Measurements from ENCODE around the gene GALNT8.

Gene GALNT8

GRCh38 chr12:4809449-4810218 lies 89.4 kb downstream of the GALNT8 start:
- DNase-seq (ENCODE audit: low read depth, low spot score), result no peak
- TF ChIP-seq CTCF (IDR thresholded peaks at IDR 0.05; ENCODE audit: low read depth, low read length), result no peak
- peak overlapping the region; percentile 38 for H3K4me3 ChIP-seq (ENCODE audit: low read depth, low read length)
- in situ Hi-C loops (cut with HindIII; ENCODE audit: low sequenced_read_pairs), result no loop called here

DNA sequence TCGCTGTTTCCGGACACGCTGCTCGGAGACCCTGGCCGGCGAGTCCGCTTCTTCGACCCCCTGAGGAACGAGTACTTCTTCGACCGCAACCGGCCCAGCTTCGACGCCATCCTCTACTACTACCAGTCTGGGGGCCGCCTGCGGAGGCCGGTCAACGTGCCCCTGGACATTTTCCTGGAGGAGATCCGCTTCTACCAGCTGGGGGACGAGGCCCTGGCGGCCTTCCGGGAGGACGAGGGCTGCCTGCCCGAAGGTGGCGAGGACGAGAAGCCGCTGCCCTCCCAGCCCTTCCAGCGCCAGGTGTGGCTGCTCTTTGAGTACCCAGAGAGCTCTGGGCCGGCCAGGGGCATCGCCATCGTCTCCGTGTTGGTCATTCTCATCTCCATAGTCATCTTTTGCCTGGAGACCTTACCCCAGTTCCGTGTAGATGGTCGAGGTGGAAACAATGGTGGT lies 90.0 kb downstream of the GALNT8 start:
- peak overlapping the region; percentile 38 for H3K4me3 ChIP-seq (ENCODE audit: low read depth, low read length)
- TF ChIP-seq CTCF (IDR thresholded peaks at IDR 0.05; ENCODE audit: low read depth, low read length), result no peak
- in situ Hi-C loops (cut with HindIII; ENCODE audit: low sequenced_read_pairs), result no loop called here
- no peak for DNase-seq (ENCODE audit: low read depth, low spot score)

DNA sequence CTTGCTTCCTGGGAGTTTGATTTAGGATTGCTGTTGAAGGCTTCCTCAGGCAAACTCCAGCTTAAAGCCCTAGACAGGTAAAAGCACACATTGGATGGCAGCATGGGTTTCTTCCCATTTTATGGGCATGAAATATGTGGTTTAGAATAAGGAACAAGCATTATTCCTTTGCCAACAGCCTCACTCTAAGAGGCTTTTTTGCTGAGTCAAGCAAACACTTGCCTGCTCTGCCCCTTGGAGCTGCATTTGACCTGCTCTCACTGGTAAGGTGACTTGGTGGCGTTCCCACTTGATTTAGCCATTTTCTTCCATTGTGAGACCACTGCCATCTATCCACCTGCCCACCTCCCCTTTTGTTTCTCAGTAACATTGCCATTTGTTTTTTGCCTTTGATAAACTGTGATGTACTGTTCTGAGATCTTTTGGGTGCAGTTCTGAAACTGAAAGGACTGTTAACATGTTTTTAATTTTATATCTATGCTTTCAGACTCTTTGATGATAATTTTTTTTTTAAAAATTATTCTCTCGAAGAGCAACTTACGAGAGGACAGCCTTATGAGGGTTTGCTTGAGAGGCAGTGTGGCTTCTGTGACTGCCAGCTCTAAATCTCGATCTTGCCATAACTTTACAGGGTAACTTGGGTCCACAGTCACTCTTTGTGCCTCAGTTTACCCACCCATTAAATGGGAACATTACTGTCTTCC lies 92.6 kb downstream of the GALNT8 start:
- in situ Hi-C loops (cut with HindIII; ENCODE audit: low sequenced_read_pairs), result no loop called here
- TF ChIP-seq CTCF (IDR thresholded peaks at IDR 0.05; ENCODE audit: low read depth, low read length), result no peak
- DNase-seq (ENCODE audit: low read depth, low spot score), result no peak

GRCh38 chr12:4813741-4814140 lies 93.5 kb downstream of the GALNT8 start:
- in situ Hi-C loops (cut with HindIII; ENCODE audit: low sequenced_read_pairs), result no loop called here
- no peak for DNase-seq (ENCODE audit: low read depth, low spot score)

More for the DNA sequence above, 92.6 kb downstream of the GALNT8 start:
- no peak overlapping the region for H3K4me3 ChIP-seq (ENCODE audit: low read depth, low read length)

GRCh38 chr12:4814485-4814884 lies 94.3 kb downstream of the GALNT8 start:
- no peak for TF ChIP-seq CTCF (IDR thresholded peaks at IDR 0.05; ENCODE audit: low read depth, low read length)
- no peak for DNase-seq (ENCODE audit: low read depth, low spot score)
- no peak overlapping the region for H3K4me3 ChIP-seq (ENCODE audit: low read depth, low read length)
- in situ Hi-C loops (cut with HindIII; ENCODE audit: low sequenced_read_pairs), result no loop called here

More at GRCh38 chr12:4813741-4814140, 93.5 kb downstream of the GALNT8 start:
- no peak for TF ChIP-seq CTCF (IDR thresholded peaks at IDR 0.05; ENCODE audit: low read depth, low read length)
- no peak overlapping the region for H3K4me3 ChIP-seq (ENCODE audit: low read depth, low read length)

- TF ChIP-seq CTCF (IDR thresholded peaks at IDR 0.05; ENCODE audit: low read depth, low read length), result no peak
- no peak overlapping the region for H3K4me3 ChIP-seq (ENCODE audit: low read depth, low read length)
- in situ Hi-C loops (cut with HindIII; ENCODE audit: low sequenced_read_pairs), result no loop called here
- no peak for DNase-seq (ENCODE audit: low read depth, low spot score)
These were observed 96.7 kb downstream of the GALNT8 start for GRCh38 chr12:4816744-4817525.

Measured in astrocyte of the spinal cord (primary cell).